Testis (tissue), 3 donors: ENCODE measurements around the gene FOXB1. TPM values are rescaled to one million over a fixed set of nuclear protein-coding genes. Genes with fewer than 3 reads are reported as not detected.

Source experiments
- DNase-seq: peaks from one replicate; pipeline ENCODE4 v3.0.0-alpha.2; 2019
- H3K27ac ChIP-seq, 2 donors: fragments of 200-600 bp; sonication (generic); one replicate each; pipeline ENCODE4 v1.5.1; 2019
- H3K27me3 ChIP-seq: fragments of 200-600 bp; sonication (generic); one replicate; pipeline ENCODE4 v1.5.1; 2019
- H3K36me3 ChIP-seq: fragments of 200-600 bp; sonication (generic); one replicate; pipeline ENCODE4 v1.5.1; 2017; ENCODE audit warnings: low read depth; ENCODE audit errors: missing control alignments
- H3K4me1 ChIP-seq: fragments of 200-600 bp; sonication (generic); one replicate; pipeline ENCODE4 v1.5.1; 2019
- H3K4me3 ChIP-seq, 2 donors: fragments of 200-600 bp; sonication (generic); one replicate each; pipeline ENCODE4 v1.5.1; 2017 to 2019
- H3K9me3 ChIP-seq: fragments of 200-600 bp; sonication (generic); one replicate; pipeline ENCODE4 v1.5.1; 2017
- POLR2A ChIP-seq: fragments of 450-650 bp; IDR thresholded peaks from one replicate; pipeline ENCODE4 v1.6.1; 2017; ENCODE audit warnings: antibody characterized with exemption, mild to moderate bottlenecking, moderate library complexity
- WGBS, 2 donors: methylation state at CpG; one replicate each; pipeline ENCODE4 v1.1.5; 2018; 5-methylcytosine and 5-hydroxymethylcytosine counted together
- intact Hi-C: fragments of 100-400 bp; cut with DNase I; formaldehyde crosslinking; loops from one replicate; pipeline ENCODE4 v1.15.1; 2023; ENCODE audit warnings: low total_unique reads
- polyA plus RNA-seq: library from polyadenylated mRNA; stranded (reverse); fragments of 350-450 nt; fragmentation: Illumina TruSeq; extraction: RNeasy Lipid Tissue Mini Kit (QIAGEN cat#74804); gene quantifications from one replicate; pipeline ENCODE4 v1.2.3, GENCODE V29; 2014; ENCODE audit warnings: low read depth, low replicate concordance; ENCODE audit not compliant: insufficient read depth
- total RNA-seq, 2 donors: library from RNA; depleted of rRNA; stranded (reverse); fragments of >200 nt; gene quantifications; one replicate each; pipeline ENCODE4 v1.2.3, GENCODE V29; 2016
- TF ChIP-seq, protein P1 (sequence below), 3 experiments: fragments of 450-650 bp in 2 of 3; fragments of 200-600 bp in 1 of 3; sonication (generic) in 1 of 3; IDR thresholded peaks; one replicate each; pipeline ENCODE4 v1.5.1; 2016 to 2019; ENCODE audit warnings: antibody characterized with exemption in 3 of 3, mild to moderate bottlenecking in 2 of 3, moderate library complexity in 1 of 3

FOXB1 gene
- total and polyA plus RNA-seq, 3 donors from 2014 or later, result 0.56 to 7.4 (median 1.5) TPM

GRCh38 chr15:60017538-60018520 is 13.7 kb downstream of the FOXB1 start:
- Histone ChIP-seq H3K27me3 (no peaks in the 10 kb centered on the region), H3K4me3 (no peak overlapping the region), H3K36me3 (no peaks in the 10 kb centered on the region), H3K4me1 (no peaks in the 10 kb centered on the region), H3K9me3 (no peaks in the 10 kb centered on the region), H3K27ac (no peak overlapping the region)
- WGBS, 2 donors, result 10 to 21% methylated on average over 2 of the region's 2 CpGs
- DNase-seq, result no peak
- intact Hi-C loops, result no loop called here
- TF ChIP-seq POLR2A, result no peak
- TF ChIP-seq, protein P1, sequence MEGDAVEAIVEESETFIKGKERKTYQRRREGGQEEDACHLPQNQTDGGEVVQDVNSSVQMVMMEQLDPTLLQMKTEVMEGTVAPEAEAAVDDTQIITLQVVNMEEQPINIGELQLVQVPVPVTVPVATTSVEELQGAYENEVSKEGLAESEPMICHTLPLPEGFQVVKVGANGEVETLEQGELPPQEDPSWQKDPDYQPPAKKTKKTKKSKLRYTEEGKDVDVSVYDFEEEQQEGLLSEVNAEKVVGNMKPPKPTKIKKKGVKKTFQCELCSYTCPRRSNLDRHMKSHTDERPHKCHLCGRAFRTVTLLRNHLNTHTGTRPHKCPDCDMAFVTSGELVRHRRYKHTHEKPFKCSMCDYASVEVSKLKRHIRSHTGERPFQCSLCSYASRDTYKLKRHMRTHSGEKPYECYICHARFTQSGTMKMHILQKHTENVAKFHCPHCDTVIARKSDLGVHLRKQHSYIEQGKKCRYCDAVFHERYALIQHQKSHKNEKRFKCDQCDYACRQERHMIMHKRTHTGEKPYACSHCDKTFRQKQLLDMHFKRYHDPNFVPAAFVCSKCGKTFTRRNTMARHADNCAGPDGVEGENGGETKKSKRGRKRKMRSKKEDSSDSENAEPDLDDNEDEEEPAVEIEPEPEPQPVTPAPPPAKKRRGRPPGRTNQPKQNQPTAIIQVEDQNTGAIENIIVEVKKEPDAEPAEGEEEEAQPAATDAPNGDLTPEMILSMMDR (IDR thresholded peaks at IDR 0.05), result no peak

DNA sequence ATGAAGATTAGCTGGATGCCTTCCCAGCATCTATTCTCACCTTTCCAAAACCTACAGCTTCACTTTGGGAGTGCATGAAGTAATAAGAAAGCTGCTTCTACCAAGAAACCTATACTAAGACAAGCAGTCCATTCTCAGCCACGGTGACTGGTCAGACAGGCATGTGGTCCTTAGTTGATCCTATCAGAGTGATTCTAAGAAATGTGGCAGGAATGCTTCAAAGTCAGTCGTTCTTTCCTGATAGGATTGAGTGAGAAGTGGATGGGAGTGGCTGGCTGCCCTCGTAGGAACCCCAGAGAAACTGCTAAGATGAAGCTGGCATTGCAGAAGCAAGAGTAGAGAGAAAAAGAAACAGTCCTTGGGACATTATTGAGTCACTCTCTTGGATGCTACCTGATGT is 16.6 kb downstream of the FOXB1 start:
- WGBS, 2 donors, result 54 to 59% methylated on average over 3 of the region's 3 CpGs
- DNase-seq, result no peak
- Histone ChIP-seq H3K4me1 (no peaks in the 10 kb centered on the region), H3K27ac (no peak overlapping the region), H3K9me3 (no peaks in the 10 kb centered on the region), H3K4me3 (no peak overlapping the region), H3K36me3 (no peaks in the 10 kb centered on the region), H3K27me3 (no peaks in the 10 kb centered on the region)
- TF ChIP-seq, protein P1 (IDR thresholded peaks at IDR 0.05), result no peak
- no peak for TF ChIP-seq POLR2A
- intact Hi-C loops, result no loop called here

- TF ChIP-seq POLR2A, result no peak
- TF ChIP-seq, protein P1 (IDR thresholded peaks at IDR 0.05), result no peak
- WGBS, 2 donors, result 76 to 89% methylated on average over 7 of the region's 7 CpGs
- no peaks in the 10 kb centered on the region for H3K27me3 ChIP-seq
- H3K9me3 ChIP-seq, result no peaks in the 10 kb centered on the region
- no peak overlapping the region for H3K27ac ChIP-seq
- DNase-seq, result no peak
- H3K4me3 ChIP-seq, result no peak overlapping the region
- H3K4me1 ChIP-seq, result no peaks in the 10 kb centered on the region
- H3K36me3 ChIP-seq, result no peaks in the 10 kb centered on the region
- intact Hi-C loops, result no loop called here
Observed at GRCh38 chr15:60021589-60022378, 17.7 kb downstream of the FOXB1 start.

DNA sequence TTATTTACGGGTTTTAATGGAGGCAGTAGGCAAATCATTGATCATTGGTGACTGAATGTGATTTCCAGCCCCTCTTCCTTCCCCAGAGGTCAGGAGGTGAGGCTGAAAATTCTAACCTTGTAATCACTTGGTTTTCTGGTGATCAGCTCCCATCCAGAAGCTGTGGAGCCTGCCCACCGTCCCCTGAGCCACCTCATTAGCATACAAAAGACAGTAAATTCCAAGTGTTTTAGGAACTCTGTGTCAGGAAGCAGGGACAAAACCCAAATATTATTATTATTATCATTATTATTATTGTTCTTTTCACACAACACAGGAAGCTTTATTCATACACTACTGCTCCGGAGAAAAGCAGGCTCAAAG is 18.2 kb downstream of the FOXB1 start:
- Histone ChIP-seq H3K4me3 (no peak overlapping the region), H3K27ac (no peak overlapping the region), H3K4me1 (no peaks in the 10 kb centered on the region), H3K27me3 (no peaks in the 10 kb centered on the region), H3K9me3 (no peaks in the 10 kb centered on the region), H3K36me3 (no peaks in the 10 kb centered on the region)
- intact Hi-C loops, result no loop called here
- no peak for DNase-seq
- WGBS, 2 donors, result 66 to 79% methylated on average over 3 of the region's 3 CpGs
- TF ChIP-seq POLR2A, result no peak
- TF ChIP-seq, protein P1 (IDR thresholded peaks at IDR 0.05), result no peak
